ENCODE results near the gene ABCG1. TPM values are rescaled to one million over a fixed set of nuclear protein-coding genes. Genes with fewer than 3 reads are reported as not detected.

Gene ABCG1
- total RNA-seq, 1 donor from 2014 or later, result 1.2 TPM

DNA sequence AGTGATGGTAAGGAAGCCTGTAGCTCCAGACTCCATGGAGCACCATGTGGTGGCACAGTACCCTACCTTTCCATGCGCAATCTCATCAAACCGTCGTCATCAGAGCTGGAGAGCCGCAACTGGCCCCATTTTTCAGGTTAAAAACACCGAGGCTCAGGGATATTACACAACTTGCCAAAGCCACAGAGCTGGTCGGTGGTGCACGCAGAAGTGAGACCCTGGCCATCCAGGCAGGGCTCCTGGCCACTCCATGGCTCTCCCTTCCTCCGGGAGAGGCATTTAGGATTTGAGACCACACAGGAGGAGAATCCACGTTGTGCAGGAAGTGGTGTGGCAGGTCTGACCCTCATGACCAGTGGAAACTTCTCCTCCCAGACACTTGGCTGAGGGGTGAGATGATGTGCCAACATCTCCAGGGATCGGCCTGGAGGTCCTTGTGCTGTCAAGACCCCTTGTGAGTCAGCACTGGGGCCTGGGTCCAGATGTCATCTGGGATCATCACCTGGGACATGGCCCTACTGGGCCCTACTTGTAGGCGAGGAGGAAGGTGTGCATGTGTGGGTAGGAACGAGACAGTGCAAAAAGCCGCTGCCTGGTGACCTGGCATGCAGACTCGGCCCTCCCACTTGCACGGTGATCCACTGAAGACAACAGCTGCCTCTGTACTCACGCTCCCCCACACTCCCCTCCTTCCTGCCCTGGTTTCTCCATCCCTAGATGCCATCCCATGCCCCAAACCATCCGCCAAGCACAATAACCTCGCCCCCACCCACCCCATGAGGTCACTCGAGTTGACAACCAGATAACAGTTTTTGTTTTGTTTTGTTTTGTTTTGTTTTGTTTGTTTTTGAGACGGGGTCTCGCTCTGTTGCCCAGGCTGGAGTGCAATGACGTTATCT, 85.9 kb downstream of the ABCG1 start:
- no peak for DNase-seq (ENCODE audit: low read depth)

DNA sequence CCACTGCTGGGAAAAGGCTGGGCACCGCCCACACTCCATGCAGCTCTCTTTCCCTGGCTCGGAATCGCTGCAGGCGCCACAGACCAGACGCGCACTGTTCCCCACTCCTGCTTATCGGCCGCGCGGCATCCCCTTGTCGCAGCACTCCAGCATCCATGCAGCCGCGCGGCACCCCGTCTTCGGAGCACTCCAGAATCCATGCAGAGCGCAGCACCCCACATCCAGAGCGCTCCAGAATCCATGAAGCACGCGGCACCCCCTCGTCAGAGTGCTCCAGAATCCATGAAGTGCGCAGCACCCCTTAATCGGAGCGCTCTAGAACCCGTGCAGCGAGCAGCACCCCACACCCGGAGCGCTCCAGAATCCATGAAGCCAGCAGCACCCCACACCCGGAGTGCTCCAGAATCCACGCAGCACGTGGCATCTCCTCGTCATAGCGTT, 86.8 kb downstream of the ABCG1 start:
- DNase-seq (ENCODE audit: low read depth), result no peak

DNA sequence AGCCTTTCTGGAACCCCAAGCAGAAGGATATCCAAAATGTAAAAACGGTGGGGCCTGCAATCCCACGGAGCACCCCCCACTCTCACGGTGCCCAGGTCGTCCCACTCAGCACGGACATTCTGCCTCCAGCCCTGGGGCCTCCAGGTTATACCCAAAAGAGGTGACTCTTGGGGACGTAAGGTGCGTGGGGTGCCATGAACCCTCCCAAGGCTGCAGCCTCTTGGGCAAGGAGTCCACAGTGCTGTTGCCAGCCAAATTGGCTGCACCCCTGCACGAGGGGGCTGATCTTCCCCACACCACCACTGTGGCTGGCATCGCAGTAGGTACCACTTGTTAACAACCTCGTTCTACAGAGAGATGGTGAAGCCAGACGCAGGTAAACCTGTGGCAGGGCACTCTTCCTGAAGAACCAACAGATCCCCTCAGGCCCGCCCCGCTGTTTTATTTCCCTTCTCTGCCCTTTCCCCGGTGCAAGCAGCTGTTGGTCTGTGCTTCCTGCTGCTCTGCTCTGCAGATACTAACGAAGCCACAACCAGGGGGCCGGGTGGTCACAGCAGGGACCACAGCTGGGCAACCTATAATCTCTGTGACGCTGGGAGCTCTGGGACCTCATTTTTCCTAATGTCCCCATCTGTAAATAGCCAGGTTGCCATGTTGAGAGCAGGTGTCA, 87.6 kb downstream of the ABCG1 start:
- DNase-seq (ENCODE audit: low read depth), result no peak

DNA sequence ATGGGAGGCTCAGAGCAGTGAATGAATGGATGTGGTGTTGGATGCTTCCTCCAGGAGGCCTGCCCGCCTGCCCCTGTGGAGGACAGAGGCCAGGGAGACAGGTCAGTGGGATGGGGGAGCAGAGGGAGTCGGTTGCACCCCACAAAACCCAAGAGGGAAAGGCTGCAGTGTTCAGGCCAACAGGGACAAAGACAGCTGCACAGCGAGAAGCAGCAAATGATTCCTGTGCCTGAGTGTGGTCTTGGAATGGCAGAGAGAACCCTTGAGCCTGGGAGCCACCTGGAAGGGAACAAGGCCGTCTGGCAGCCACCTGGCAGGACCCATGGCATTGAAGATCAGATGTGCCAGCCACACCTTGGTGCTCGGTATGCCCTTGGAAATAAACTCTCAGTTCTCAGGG, 88.2 kb downstream of the ABCG1 start:
- no peak for DNase-seq (ENCODE audit: low read depth)

DNA sequence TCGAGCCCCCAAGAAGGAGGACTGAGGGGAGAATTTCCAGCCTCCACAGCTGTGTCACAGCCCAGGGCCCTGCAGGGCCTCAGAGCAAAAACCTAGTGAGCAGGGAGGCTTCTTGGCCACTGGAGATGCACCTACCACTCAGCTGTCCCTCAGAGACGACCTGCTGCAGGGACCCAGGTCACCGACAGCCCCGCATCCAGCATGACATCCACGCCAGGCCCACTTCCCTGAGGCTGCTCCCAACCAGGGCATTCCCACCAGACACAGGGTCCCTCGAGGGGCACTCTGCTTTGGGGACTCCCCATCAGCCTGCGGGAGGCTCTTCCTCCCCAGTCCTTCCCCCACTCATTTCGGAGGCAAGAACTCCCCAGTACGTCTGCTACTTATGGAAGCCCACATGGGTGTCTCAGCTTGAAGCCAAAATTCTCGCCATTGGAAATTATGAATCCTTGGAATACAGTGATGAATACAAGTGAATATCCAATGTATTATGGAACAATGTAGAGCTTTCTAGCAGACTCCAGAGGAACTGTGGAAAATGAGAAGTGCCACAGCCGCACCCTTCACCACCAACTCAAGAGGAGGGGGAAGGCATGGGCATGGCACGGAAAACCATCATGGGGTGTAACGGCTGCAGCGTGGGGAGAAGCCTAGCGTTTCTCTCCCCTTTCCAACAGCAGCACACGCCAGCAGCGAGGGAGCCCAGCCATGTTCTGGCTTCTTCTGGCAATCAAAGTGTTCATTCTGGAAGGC, 89.4 kb downstream of the ABCG1 start:
- DNase-seq (ENCODE audit: low read depth), result no peak

DNA sequence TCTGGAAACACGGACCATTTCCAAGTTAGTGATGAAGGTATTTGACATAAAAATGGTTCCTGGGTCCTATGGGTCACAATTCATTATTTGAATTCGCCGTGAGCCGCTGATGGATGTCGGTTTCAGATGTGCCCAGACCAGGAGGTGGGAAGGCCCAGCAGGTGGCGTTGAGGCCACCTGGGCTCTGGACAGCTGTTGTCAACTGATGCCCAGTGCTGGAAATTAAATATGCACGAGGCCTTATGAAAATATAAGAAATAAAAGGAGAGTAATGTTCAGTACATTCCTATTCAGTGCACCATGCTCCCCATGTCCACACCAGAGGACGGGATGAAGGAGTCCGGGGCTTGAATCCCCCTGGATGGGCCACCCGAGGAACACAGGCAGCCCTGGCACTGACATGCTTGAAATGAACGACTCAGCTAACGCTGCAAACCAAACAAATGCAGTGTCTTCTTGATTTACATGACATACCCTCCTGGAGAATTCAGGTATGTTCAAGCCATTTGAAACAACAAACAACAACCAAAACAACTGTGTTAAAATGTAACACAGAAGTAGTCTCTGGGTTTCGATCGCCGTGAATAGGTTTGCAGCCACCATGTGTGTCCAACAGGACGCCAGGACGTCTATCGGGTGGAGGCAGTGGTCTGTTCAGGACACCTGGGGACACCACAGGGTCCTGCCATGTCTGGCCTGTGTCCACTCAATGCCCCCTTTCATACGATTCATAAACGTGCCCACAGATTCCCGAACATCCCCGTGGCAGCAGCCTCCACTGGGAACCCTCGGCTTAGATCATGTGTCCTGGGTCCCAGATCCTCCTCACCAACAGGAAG, 90.2 kb downstream of the ABCG1 start:
- DNase-seq (ENCODE audit: low read depth), result no peak

DNA sequence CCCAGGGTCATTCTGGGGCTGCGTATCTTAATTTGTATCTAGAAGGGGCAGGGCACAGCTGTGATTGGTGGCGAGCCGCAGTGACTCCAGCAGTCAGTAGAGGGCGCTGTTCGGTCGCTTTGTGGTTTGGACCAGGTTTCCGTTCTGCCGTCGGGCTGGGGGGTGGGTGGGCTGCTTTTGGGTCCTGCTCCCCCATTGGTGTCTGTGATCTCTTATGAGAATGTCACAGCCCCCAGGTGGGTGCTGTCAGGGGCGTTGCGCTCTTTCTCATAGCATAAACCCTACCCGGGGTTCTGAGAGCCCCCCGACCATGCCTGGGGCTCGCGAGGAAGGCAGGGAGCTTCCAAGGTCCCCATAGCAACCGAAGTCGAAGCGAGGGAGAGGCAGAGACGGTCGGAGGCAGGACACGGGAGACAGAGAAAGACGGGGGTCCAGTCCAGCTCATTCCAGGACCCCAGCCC, 90.8 kb downstream of the ABCG1 start:
- peak; percentile 11 for DNase-seq (ENCODE audit: low read depth)

DNA sequence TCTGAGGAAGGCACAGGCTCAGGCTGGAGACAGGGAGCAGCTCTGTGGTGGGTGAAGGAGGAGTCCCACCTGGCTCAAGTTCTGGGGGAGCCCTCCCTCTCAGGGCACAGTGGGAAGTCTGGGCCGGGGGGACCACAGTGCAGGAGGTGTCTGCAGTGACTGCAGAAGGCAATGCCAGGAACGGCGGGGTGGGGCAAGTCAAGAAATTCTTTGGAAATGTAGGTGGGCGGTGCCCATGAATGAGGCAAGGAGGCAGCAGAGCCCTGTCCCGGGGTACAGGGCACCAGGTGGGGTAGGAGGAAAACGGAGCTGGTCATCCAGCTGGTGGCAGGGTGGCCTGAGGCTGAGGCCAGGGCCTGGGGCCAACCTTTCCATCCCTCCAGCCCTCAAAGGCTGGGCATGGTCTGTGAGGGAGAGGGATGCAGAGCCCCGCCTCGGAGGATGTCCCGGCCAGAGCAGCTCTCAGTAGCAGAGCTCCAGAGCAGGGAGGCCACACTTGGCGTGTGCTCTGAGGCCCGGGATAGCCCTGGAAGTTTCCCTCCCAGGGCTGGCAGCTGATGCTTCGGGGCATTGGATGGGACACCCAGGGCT, 91.6 kb downstream of the ABCG1 start:
- no peak for DNase-seq (ENCODE audit: low read depth)

DNA sequence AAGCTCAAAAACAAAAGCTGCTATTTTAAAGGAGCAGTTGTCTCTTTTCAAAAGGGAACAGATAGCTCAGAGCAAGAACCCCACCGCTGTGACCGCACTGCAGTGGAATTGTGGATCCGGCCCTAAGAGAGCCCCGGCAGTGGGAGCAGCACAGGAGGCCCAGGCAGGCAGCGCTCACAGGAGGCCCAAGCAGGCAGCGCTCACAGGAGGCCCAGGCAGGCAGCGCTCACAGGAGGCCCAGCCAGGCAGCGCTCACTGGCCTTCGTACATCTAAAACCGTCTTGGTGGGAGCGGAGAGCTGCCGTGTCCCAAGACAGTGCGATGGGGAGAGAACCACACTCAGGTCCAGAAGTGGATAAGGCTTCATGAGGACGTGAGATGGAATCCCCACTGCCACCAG, 92.2 kb downstream of the ABCG1 start:
- DNase-seq (ENCODE audit: low read depth), result no peak

DNA sequence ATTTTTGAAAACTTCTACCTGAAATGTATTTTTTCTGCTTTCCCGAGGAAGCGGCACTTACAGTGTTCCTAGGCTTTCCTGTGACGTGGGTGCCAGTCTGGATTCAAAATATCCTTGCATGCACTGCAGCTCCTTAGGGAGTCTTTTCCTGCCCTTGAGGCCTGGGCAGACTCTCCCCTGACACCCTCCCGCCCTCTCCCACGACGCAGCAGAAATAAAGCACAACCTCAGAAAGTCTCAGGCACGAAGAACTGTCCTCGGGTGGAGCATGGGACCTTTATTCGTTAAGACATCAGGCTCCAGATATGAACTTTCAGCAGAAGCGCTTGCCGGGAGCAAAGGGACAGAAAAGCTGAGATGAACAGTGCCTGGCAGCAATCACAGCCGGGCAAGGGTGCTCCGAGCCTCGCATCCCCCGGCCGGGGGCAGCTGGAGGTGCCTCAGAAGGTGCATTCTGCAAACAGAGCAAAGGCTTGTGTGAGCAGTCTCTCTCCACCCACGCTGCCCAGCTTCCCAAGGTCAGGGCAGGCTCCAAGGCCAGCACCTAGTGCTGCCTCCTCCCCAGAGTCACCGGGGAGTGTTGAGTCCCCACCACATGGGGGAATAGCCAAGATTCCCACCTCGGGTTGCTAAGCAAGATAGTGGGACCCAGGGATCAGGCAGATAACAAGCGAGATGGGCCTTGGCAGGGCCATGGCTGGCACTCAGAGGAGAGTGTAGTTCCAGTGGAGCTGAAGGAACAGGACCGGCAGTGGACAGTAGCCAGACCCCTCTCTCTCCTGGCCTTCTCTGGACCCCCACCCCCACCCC, 93.1 kb downstream of the ABCG1 start:
- DNase-seq (ENCODE audit: low read depth), result no peak

DNA sequence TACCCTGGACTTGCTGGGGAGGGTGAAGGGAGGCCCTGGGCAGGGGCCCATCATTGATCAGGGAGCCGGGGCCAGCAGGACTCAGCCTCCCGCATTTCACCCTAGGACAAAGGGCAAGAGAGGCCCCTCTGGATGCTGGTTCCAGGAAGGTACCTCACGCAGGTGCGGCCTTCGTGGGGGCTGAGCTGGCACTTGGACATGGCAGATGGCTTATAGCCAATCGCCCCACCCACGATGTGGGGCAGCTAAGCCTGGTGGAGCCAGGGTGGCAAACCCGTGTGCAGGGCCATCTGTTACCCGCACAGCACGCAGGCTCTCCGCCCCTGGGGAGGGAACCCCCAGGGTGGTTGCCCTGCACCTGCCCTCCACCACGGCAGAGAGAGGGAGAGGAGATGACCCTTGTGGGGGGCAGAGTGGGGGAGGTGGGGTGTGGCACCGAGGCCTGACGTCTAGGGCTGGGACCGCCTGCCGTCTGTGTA, 93.7 kb downstream of the ABCG1 start:
- peak; percentile 8 for DNase-seq (ENCODE audit: low read depth)

DNA sequence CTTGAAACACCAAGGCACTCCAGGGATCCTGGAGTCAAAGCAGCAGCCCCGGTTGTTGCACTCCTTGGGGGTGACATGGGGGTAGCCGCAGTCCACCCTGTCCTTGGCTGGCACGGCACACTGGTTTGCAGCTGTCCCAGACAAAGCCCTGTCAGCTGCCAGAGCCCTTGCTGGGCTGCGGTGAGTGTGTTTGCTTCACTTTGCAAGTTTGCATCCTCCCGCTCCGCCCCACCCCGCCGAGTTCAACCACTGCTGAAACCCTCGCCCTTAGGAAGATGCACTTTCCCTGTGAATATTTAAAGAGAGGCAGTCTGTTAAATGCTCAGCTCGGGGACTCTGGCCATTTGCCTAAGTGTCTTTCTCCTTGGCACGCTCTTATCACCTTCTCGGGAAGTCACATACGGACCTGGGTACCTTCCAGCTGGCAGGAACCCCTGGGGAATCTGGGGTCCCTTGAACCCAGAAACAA, 94.6 kb downstream of the ABCG1 start:
- peak; percentile 73 for DNase-seq (ENCODE audit: low read depth)

DNA sequence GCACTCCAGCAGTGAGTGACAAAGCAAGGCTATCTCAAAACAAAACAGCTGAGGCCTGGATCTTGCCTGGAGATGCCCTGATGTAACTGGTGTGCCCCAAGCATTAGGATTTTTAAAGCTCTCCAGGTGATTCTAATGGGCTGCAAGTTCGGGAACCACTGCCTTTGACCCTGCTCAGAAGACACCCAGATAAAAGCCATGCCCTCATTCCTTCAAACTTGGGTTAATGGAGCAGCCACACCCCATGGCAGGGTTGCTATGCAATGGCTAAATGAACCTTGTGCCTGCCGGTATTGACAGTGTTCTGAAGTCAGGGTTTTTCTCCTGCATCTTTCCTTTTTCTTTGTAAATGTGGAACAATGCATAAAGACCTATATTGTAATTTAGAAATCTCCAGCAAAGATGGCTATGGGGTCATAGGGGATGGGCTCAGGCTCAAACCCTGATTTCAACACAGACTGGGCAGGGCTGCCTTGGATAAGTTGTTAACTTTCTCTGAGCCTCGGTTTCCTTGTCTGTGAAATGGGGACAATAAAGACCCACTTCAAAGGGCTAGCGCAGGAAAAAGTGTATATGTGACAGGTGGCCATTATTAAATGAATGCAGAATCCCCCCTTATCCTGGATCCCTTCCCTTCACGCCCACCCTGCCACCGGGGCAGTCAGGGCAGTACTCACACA, 95.8 kb downstream of the ABCG1 start:
- DNase-seq (ENCODE audit: low read depth), result no peak

DNA sequence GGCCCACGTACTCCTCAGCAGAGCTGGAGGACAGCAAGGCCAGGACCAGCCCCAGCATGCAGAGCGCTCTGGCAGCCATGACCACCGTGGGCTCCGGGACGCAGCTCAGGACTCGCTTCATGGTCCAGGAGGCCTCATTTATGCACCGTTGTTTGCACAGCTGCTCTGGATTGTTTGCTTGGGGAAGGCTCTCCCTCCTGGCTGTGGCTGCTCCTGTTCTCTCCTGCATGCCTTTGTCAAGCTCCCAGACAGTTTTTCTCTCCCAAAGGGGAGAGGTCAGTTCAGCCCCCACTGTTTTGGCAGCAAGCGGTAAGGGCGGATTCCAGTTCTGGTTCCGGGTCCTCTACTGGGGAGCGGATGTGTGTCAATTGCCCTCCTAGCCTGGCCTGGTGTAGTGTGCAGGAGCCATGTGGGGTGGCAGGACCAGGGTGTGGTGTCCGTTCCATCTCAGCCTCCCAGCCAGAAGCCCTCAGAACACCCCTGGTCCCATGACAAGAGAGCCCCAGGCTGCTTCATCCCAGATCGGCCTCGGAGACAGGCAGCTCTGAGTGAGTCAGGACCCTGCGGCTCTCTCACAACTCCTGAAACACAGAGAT, 96.5 kb downstream of the ABCG1 start, which contains the start of gene TFF3:
Gene TFF3, minus strand, starts transcription at position 114 of the 596 bp plus-strand sequence. Its CDS starts 35 bp downstream, at position 79.
- DNase-seq (ENCODE audit: low read depth), result peak; percentile 16

DNA sequence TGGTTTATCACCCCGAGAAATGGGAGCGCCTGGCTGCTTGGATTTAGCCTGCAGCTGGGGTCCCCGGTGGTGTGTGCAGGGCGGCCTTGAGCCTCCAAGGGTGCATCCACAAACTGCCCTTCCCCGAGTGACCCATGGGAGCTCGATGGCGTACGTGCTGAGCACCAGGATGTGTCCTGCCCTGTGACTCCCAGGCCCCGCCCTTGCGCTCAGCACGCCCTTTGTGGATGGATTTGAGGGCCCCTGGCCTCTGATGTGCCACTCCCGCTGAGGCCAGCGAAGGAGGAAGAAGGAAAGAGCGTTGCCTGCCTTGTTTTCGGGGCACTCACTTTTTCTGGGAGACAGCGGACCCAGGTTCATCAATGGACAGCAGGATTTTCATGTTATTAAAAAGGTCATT, 98.0 kb downstream of the ABCG1 start:
- no peak for DNase-seq (ENCODE audit: low read depth)

DNA sequence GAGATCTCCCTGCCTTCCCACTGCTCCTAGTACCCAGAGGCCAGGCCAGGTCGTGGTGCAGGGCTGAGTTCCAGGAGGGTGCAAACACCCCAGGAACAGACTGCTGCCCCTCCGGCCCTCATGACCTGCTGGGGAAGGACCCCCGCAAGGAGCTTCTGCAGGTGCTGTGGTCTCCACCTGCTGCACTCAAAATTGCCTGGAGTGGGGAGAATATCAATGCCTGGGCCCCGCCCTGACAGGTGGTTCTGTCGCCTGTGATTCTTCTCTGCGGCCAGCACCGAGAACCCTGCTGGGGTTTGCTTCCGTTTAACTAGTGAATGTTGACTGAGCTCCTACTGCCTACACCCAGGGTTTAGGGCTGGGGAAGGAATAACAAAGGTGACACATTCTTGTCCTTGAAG, 98.4 kb downstream of the ABCG1 start:
- DNase-seq (ENCODE audit: low read depth), result no peak

DNA sequence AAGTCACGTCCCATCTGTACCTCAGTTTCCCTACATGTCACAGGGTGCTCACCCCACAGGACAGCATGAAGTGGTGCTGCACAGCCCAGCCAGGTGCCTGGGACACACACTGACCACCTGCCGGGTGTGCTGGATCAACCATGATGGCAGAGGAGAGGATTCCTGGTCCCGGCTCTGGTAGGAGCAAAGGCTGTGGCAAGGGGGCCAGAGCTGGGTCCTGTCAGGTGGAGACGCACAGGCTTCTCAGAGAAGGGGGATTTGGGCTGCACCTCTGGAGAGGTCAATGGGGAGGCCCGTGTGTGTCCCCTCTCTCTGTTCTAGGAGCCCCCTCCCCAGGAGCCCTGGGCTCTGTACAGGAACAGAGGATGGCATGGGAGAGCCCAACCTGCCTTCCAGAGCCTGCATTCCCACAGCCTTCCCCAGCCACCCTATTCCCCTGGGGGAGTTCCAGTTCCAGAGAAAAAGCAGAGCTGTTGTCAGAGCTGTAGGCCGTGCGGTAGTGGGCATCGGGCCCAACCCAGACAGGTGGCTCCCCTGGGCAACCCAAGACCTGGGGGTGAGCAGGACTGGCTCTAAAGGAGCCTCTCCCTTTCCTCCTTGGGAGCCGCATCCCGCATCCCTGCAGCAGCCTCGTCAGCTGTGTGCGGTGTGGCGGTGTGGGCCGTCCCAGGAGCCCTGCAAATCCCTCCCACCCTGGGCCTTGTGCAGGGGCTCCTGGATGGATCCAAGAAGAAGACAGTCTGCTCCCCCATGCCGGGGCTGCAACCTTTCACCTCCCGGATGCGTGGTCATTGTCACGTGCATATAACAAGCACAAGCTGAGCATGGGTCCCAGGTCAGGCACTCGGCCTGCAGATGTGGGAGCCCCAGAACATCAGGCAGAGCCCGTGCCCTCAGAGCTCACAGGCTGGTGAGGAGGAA, 99.1 kb downstream of the ABCG1 start:
- DNase-seq (ENCODE audit: low read depth), result no peak

Data from myocyte (in vitro differentiated cells).